Fibroblast of skin of scalp (primary cell): ENCODE data around the gene SLC25A39.

Experiments used
- DNase-seq: peaks from one replicate; pipeline ENCODE4 v3.0.0-alpha.2; 2013

The SLC25A39 gene

DNA sequence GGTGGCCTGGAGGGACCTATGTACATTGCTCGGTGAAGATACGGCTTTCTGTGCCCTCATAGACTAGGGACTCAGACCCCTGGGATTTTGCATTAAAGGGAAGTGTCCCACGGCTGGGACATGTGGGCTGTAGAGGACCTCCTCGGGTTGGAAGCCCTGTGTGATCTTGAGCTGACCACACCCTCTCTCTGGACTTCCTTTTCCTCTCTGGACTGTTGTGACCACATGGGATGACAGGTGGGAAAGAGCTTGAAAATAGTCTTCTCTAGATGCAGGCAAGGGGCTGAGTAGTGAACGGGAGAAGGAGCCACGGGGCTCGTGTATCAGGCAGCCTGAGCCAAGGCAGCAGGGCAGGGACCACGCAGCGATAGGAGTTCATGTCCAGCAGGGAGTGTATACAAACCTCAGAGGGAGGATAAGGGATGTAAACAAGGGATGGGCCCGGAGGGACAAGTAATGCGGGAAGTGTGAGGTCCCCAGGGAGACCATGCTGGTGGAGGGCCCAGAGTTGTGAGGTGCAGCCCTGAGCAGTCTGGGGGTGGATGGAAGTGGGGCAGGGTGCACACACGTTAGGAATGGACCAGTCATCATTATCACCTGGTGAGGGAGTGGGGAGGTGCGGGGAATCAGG is 52.2 kb downstream of the SLC25A39 start:
- DNase-seq: no peak
